IMR-90 (cell line): ENCODE data around the gene EGFR. TPM values are rescaled to one million over a fixed set of nuclear protein-coding genes. Genes with fewer than 3 reads are reported as not detected.

Source experiments
- ATAC-seq: fragments of 200-7000 bp; cut with Tn5 transposase; 2 replicates; pipeline ENCODE4 v1.9.1; 2020; ENCODE audit warnings: low read depth, mild to moderate bottlenecking, moderate library complexity
- BruUV-seq: library from RNA; stranded (reverse); fragments of 400-500 nt; replicated peaks from 2 replicates; lab custom pipeline; 2021; lab: Mats Ljungman, UMichigan
- CTCF ChIA-PET: fragments of 300-600 bp; formaldehyde crosslinking; extraction: SDS; loops from one replicate; lab custom pipeline; 2021; ENCODE audit warnings: antibody characterized with exemption; lab: Yijun Ruan, JAX
- POLR2A ChIA-PET: fragments of 300-600 bp; sonication (Branson Sonifier 250); formaldehyde crosslinking; loops from one replicate; lab custom pipeline; 2022; ENCODE audit warnings: antibody characterized with exemption; ENCODE audit not compliant: unreplicated experiment; lab: Charles Lee
- DNase-seq: peaks from one replicate; pipeline ENCODE4 v3.0.0; 2013
- H2AFZ ChIP-seq: replicated peaks from 2 replicates; pipeline ENCODE3; 2013; ENCODE audit warnings: low read length, mild to moderate bottlenecking; ENCODE audit not compliant: poor library complexity
- H2AK5ac ChIP-seq: 2 replicates; pipeline ENCODE4 v1.6.1; 2013; ENCODE audit warnings: low read depth, low read length, inconsistent platforms
- H2AK9ac ChIP-seq: replicated peaks from 2 replicates; pipeline ENCODE3; 2013; ENCODE audit warnings: mild to moderate bottlenecking, low read depth, low read length, moderate library complexity; ENCODE audit not compliant: poor library complexity
- H2BK120ac ChIP-seq: 2 replicates; pipeline ENCODE4 v1.6.1; 2013; ENCODE audit warnings: low read depth, low read length, inconsistent platforms
- H2BK15ac ChIP-seq: 3 replicates; pipeline ENCODE4 v1.6.1; 2013; ENCODE audit warnings: low read depth, low read length, inconsistent platforms
- H2BK20ac ChIP-seq: 2 replicates; pipeline ENCODE4 v1.6.1; 2013; ENCODE audit warnings: low read depth, mild to moderate bottlenecking, inconsistent platforms, low read length, moderate library complexity
- H2BK5ac ChIP-seq: 2 replicates; pipeline ENCODE4 v1.6.1; 2013; ENCODE audit warnings: mild to moderate bottlenecking, low read depth, low read length, inconsistent platforms; ENCODE audit not compliant: poor library complexity, severe bottlenecking
- H3K14ac ChIP-seq: replicated peaks from 2 replicates; pipeline ENCODE4 v1.6.1; 2013; ENCODE audit warnings: low read depth, low read length, inconsistent platforms
- H3K18ac ChIP-seq: 2 replicates; pipeline ENCODE4 v1.6.1; 2013; ENCODE audit warnings: low read depth, low read length, control low read depth
- H3K23ac ChIP-seq: 2 replicates; pipeline ENCODE4 v1.6.1; 2013; ENCODE audit warnings: low read depth, low read length, inconsistent platforms
- H3K27ac ChIP-seq: 2 replicates; pipeline ENCODE4 v1.5.1; 2013; ENCODE audit warnings: mild to moderate bottlenecking, control low read depth, low read length; ENCODE audit not compliant: insufficient read depth
- H3K27me3 ChIP-seq: 2 replicates; pipeline ENCODE4 v1.6.1; 2013; ENCODE audit warnings: low read length; ENCODE audit not compliant: control insufficient read depth, insufficient read depth
- H3K36me3 ChIP-seq: 2 replicates; pipeline ENCODE4 v1.6.1; 2013; ENCODE audit warnings: low read length, mixed read lengths; ENCODE audit not compliant: control insufficient read depth, insufficient read depth
- H3K4ac ChIP-seq: 2 replicates; pipeline ENCODE4 v1.6.1; 2013; ENCODE audit warnings: low read depth, low read length, inconsistent platforms
- H3K4me1 ChIP-seq: 2 replicates; pipeline ENCODE4 v1.6.1; 2013; ENCODE audit warnings: low read length, mixed read lengths; ENCODE audit not compliant: control insufficient read depth, insufficient read depth
- H3K4me2 ChIP-seq: 2 replicates; pipeline ENCODE4 v1.6.1; 2013; ENCODE audit warnings: low read depth, mild to moderate bottlenecking, control low read depth, low read length, moderate library complexity
- H3K4me3 ChIP-seq: 2 replicates; pipeline ENCODE4 v1.5.1; 2013; ENCODE audit warnings: low read depth, mild to moderate bottlenecking, control low read depth, low read length, moderate library complexity; ENCODE audit not compliant: insufficient read depth
- H3K56ac ChIP-seq: 2 replicates; pipeline ENCODE4 v1.6.1; 2013; ENCODE audit warnings: low read length, inconsistent platforms; ENCODE audit not compliant: insufficient read depth; ENCODE audit errors: extremely low read depth
- H3K79me1 ChIP-seq, 2 experiments: 2 replicates each; pipeline ENCODE4 v1.6.1; 2013; ENCODE audit warnings: low read length in 2 of 2, inconsistent platforms in 1 of 2, low read depth in 1 of 2
- H3K9ac ChIP-seq: 2 replicates; pipeline ENCODE4 v1.6.1; 2013; ENCODE audit warnings: low read depth, low read length, control low read depth
- H3K9me1 ChIP-seq: 2 replicates; pipeline ENCODE4 v1.6.1; 2013; ENCODE audit warnings: low read length, inconsistent platforms; ENCODE audit not compliant: insufficient read depth
- H3K9me3 ChIP-seq: 2 replicates; pipeline ENCODE4 v1.6.1; 2013; ENCODE audit warnings: low read length; ENCODE audit not compliant: control insufficient read depth, insufficient read depth
- H4K20me1 ChIP-seq: 2 replicates; pipeline ENCODE4 v1.6.1; 2013; ENCODE audit warnings: low read length, inconsistent platforms; ENCODE audit not compliant: insufficient read depth
- H4K5ac ChIP-seq: 2 replicates; pipeline ENCODE4 v1.6.1; 2013; ENCODE audit warnings: mild to moderate bottlenecking, low read depth, low read length, control low read depth
- H4K8ac ChIP-seq, 2 experiments: 2 replicates each; pipeline ENCODE4 v1.6.1; 2013; ENCODE audit warnings: low read depth in 2 of 2, low read length in 2 of 2, control low read depth in 1 of 2, inconsistent platforms in 1 of 2
- H4K91ac ChIP-seq: 2 replicates; pipeline ENCODE4 v1.6.1; 2013; ENCODE audit warnings: low read depth, low read length, inconsistent platforms; ENCODE audit not compliant: insufficient read depth
- CEBPB ChIP-seq: IDR thresholded peaks from 2 replicates; pipeline ENCODE4 v1.6.1; 2012; ENCODE audit warnings: low read depth, low read length, improper control_type of control experiment
- CHD1 ChIP-seq: IDR thresholded peaks from 2 replicates; pipeline ENCODE4 v1.6.1; 2012; ENCODE audit warnings: low read depth, low read length, improper control_type of control experiment
- FOS ChIP-seq: fragments of 150-350 bp; IDR thresholded peaks from 2 replicates; pipeline ENCODE4 v1.6.1; 2016; ENCODE audit warnings: low read depth, low read length
- MAZ ChIP-seq: IDR thresholded peaks from 2 replicates; pipeline ENCODE4 v1.6.1; 2012; ENCODE audit warnings: low read depth, mild to moderate bottlenecking, low read length, improper control_type of control experiment, moderate library complexity, borderline replicate concordance
- MXI1 ChIP-seq: IDR thresholded peaks from 2 replicates; pipeline ENCODE4 v1.6.1; 2012; ENCODE audit warnings: low read depth, mild to moderate bottlenecking, low read length, moderate library complexity, borderline replicate concordance
- NFE2L2 ChIP-seq: fragments of 150-350 bp; IDR thresholded peaks from 2 replicates; pipeline ENCODE4 v1.6.1; 2016; ENCODE audit warnings: low read depth, mild to moderate bottlenecking, low read length
- POLR2A ChIP-seq: IDR thresholded peaks from 2 replicates; pipeline ENCODE4 v1.6.1; 2012; ENCODE audit warnings: mild to moderate bottlenecking, low read depth, low read length
- RCOR1 ChIP-seq: IDR thresholded peaks from 2 replicates; pipeline ENCODE4 v1.6.1; 2012; ENCODE audit warnings: mild to moderate bottlenecking, low read length, improper control_type of control experiment; ENCODE audit not compliant: insufficient replicate concordance
- RFX5 ChIP-seq: IDR thresholded peaks from 2 replicates; pipeline ENCODE4 v1.8.0; 2012; ENCODE audit warnings: low read depth, mild to moderate bottlenecking, low read length, moderate library complexity
- SMC3 ChIP-seq: fragments of 150-350 bp; IDR thresholded peaks from 2 replicates; pipeline ENCODE4 v1.6.1; 2016; ENCODE audit warnings: low read depth, mild to moderate bottlenecking, antibody characterized with exemption, low read length, moderate library complexity
- WGBS, 2 experiments: methylation state at CpG; one replicate each; pipeline versions ENCODE4 v1.1.5 to v1.1.7; 2013; ENCODE audit warnings: missing lambda C conversion rate in 2 of 2; ENCODE audit not compliant: insufficient read length in 1 of 2; ENCODE audit errors: extremely low coverage in 2 of 2; 5-methylcytosine and 5-hydroxymethylcytosine counted together
- dilution Hi-C: fragments of 300-500 bp; cut with HindIII; formaldehyde crosslinking; loops from one replicate; pipeline ENCODE4 v1.14.3; 2018; ENCODE audit warnings: low sequenced_read_pairs; ENCODE audit not compliant: unreplicated experiment
- in situ Hi-C: fragments of 300-500 bp; cut with MboI; formaldehyde crosslinking; loops from 3 replicates; pipeline ENCODE4 v1.14.3; 2019; ENCODE audit warnings: low sequenced_read_pairs, inconsistent platforms, mixed read lengths
- intact Hi-C: fragments of 100-400 bp; cut with micrococcal nuclease; formaldehyde crosslinking; loops from 2 replicates; pipeline ENCODE4 v1.10.0; 2022
- polyA plus RNA-seq, 3 experiments: library from polyadenylated mRNA; depleted of rRNA; stranded (reverse); fragments of >200 nt; gene quantifications; 2 replicates each; pipeline ENCODE4 v1.2.3, GENCODE V29; 2012; ENCODE audit warnings: low replicate concordance in 1 of 3
- total RNA-seq: library from RNA; depleted of rRNA; stranded (reverse); fragments of >200 nt; gene quantifications from 2 replicates; pipeline ENCODE4 v1.2.3, GENCODE V29; 2012
- TF ChIP-seq, protein P1 (sequence below): fragments of 150-350 bp; IDR thresholded peaks from 2 replicates; pipeline ENCODE4 v1.6.1; 2017; ENCODE audit warnings: mild to moderate bottlenecking, antibody characterized with exemption, low read length, low read depth
- TF ChIP-seq, protein P2 (sequence below): fragments of 150-350 bp; IDR thresholded peaks from 2 replicates; pipeline ENCODE4 v1.6.1; 2016; ENCODE audit warnings: low read depth, mild to moderate bottlenecking, low read length, moderate library complexity, borderline replicate concordance

Gene EGFR
- total and polyA plus RNA-seq, 2 of the 4 experiments (the other 2 are of a cell fraction) = 36.9 to 60.4 TPM

GRCh38 chr7:55132890-55133551 is 114.2 kb downstream of the EGFR start (continued):
- TF ChIP-seq, protein P1, sequence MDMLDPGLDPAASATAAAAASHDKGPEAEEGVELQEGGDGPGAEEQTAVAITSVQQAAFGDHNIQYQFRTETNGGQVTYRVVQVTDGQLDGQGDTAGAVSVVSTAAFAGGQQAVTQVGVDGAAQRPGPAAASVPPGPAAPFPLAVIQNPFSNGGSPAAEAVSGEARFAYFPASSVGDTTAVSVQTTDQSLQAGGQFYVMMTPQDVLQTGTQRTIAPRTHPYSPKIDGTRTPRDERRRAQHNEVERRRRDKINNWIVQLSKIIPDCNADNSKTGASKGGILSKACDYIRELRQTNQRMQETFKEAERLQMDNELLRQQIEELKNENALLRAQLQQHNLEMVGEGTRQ = no peak

GRCh38 chr7:55133630-55134358 is 115.0 kb downstream of the EGFR start:
- ATAC-seq (peak; percentile 67), DNase-seq (peak; percentile 99)
- peak overlapping the region; percentile 98 for H3K56ac ChIP-seq
- no peaks in the 10 kb centered on the region for H3K27me3 ChIP-seq
- peaks cover 12% of the 10 kb centered on the region for H3K9me1 ChIP-seq
- H2AK5ac ChIP-seq = peak overlapping the region; percentile 99
- POLR2A ChIA-PET = interaction anchor here (0.8 to 2.1 kb wide), 4 partner anchors 9 to 327 kb away, joined by 3 to 5 read pairs (median 3); no protein-coding TSS in a partner anchor
- H4K20me1 ChIP-seq = no peaks in the 10 kb centered on the region
- H2AK9ac ChIP-seq = peak overlapping the region; percentile 98
- H3K4me3 ChIP-seq = no peak overlapping the region
- peak overlapping the region; percentile 97 for H4K5ac ChIP-seq
- peak overlapping the region; percentile 100 for H2BK5ac ChIP-seq
- in situ Hi-C loops = no loop called here
- H2BK120ac ChIP-seq = peak overlapping the region; percentile 100
- H4K91ac ChIP-seq = peak overlapping the region; percentile 100
- H3K27ac ChIP-seq = peak overlapping the region; percentile 98
- dilution Hi-C loops = no loop called here
- intact Hi-C loops = loop anchor here (1.0 to 5.0 kb wide), 3 partner anchors 47 to 211 kb away; no protein-coding TSS in a partner anchor
- peak overlapping the region; percentile 53 for H3K4me2 ChIP-seq
- peaks cover 43% of the 10 kb centered on the region for H3K4me1 ChIP-seq
- WGBS, 2 experiments = 18% methylated on average over 3 of the region's 16 CpGs; no CpG with 5 or more reads in 1 of the 2 experiments
- peaks cover 23 to 77% of the 10 kb centered on the region in 2 experiments for H3K79me1 ChIP-seq
- H3K9me3 ChIP-seq = peaks cover 2% of the 10 kb centered on the region
- CTCF ChIA-PET = interaction anchor here (1.1 to 1.3 kb wide), 2 partner anchors 69 to 122 kb away, joined by 3 to 5 read pairs; no protein-coding TSS in a partner anchor
- peaks cover 4% of the 10 kb centered on the region; the same call in 1 of the 2 replicates for H3K36me3 ChIP-seq
- H3K23ac ChIP-seq = peak overlapping the region; percentile 100
- peak overlapping the region; percentile 98; the same call in 2 of the 3 replicates for H2BK15ac ChIP-seq
- H3K14ac ChIP-seq = peak overlapping the region; percentile 97
- H3K18ac ChIP-seq = peak overlapping the region; percentile 87
- BruUV-seq = no TSS peak
- peak overlapping the region; percentile 100 for H3K4ac ChIP-seq
- H3K9ac ChIP-seq = peak overlapping the region; percentile 74
- peak overlapping the region; percentile 91 to 97 for H4K8ac ChIP-seq
- peak overlapping the region; percentile 98 for H2BK20ac ChIP-seq
- H2AFZ ChIP-seq = peak overlapping the region; percentile 57
- TF ChIP-seq MXI1 (no peak), NFE2L2 (peak; percentile 97), RCOR1 (no peak), RFX5 (no peak), MAZ (no peak), FOS (peak; percentile 95), SMC3 (no peak), CHD1 (no peak), CEBPB (peak; percentile 65), POLR2A (peak; percentile 87)
- TF ChIP-seq, protein P2, sequence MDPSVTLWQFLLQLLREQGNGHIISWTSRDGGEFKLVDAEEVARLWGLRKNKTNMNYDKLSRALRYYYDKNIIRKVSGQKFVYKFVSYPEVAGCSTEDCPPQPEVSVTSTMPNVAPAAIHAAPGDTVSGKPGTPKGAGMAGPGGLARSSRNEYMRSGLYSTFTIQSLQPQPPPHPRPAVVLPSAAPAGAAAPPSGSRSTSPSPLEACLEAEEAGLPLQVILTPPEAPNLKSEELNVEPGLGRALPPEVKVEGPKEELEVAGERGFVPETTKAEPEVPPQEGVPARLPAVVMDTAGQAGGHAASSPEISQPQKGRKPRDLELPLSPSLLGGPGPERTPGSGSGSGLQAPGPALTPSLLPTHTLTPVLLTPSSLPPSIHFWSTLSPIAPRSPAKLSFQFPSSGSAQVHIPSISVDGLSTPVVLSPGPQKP = no peak
